ENCODE measurements around the gene IREB2. TPM values are rescaled to one million over a fixed set of nuclear protein-coding genes. Genes with fewer than 3 reads are reported as not detected.
A peak's percentile ranks its signal among the peaks of the same experiment; 100 is the strongest.

The IREB2 gene
- total and polyA plus RNA-seq, 2 of the 13 experiments (the other 11 are each of a cell fraction or from before 2014, with no cell fraction given), result 24.2 to 30.4 TPM

DNA sequence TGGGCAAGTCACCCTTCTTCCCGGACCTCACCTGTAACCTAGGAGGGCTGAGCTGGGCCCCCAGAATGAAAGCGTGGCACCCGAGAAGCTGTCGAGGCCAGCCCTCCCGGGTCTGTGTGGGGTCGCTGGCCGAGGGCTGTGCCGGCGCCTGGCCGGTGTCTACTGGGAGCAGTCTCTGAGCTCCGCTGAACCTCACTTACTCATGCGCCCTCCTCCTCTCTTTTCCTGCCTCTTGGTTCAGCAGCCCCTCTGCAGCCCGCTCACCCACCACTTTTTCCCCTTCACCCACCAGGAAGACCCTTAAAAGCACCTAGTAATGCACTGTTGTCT is 69.8 kb downstream of the IREB2 start:
- DNase-seq (ENCODE audit: low spot score) (no peak), ATAC-seq (peak; percentile 62), FAIRE-seq (no peak)
- H3K79me2 ChIP-seq (ENCODE audit: insufficient read depth, low read length), result no peaks in the 10 kb centered on the region
- intact Hi-C loops (cut with micrococcal nuclease; ENCODE audit: unreplicated experiment), result loop anchor here (5.0 to 10.0 kb wide), 2 partner anchors 35 to 57 kb away; partner anchors contain the start of genes CHRNA5 and PSMA4
- CTCF ChIA-PET (ENCODE audit: low intra/inter-chr PET ratio, low total read pairs), result no interaction called here
- no peaks in the 10 kb centered on the region for H3K36me3 ChIP-seq (replicated peaks in 1 of 2; ENCODE audit: control insufficient read depth in 1 of 2, insufficient read depth in 2 of 2, low read length in 2 of 2)
- H4K20me1 ChIP-seq (ENCODE audit: insufficient read depth, low read length), result no peaks in the 10 kb centered on the region
- H3K4me2 ChIP-seq (ENCODE audit: low read depth, low read length), result peak overlapping the region; percentile 95
- H3K4me1 ChIP-seq (ENCODE audit: insufficient read depth, low read length), result peaks cover 29% of the 10 kb centered on the region
- in situ Hi-C loops (cut with HindIII; ENCODE audit: extremely low pct_ligation_motif_present, low pct_unique_long_range_greater_than_20kb), result no loop called here
- H3K27me3 ChIP-seq (ENCODE audit: control insufficient read depth in 1 of 2, insufficient read depth in 2 of 2, low read length in 2 of 2), result no peaks in the 10 kb centered on the region; a peak in 1 of 5 replicates
- H3K4me3 ChIP-seq (replicated peaks in 1 of 3; ENCODE audit: insufficient read depth in 1 of 3, low read depth in 2 of 3, low read length in 3 of 3), result peak overlapping the region; percentile 69 to 84 (median 83)
- peak overlapping the region; percentile 63 for H3K9ac ChIP-seq (ENCODE audit: insufficient read depth, low read depth, low read length)
- no peaks in the 10 kb centered on the region for H3K9me3 ChIP-seq (ENCODE audit: low read length)
- POLR2A ChIA-PET, result interaction anchor here (1.4 to 3.6 kb wide), 4 partner anchors 32 to 208 kb away, joined by 4 to 17 read pairs (median 8); partner anchors contain the start of genes CHRNA5, IREB2, PSMA4 and SKIC8
- 3% methylated on average over 6 of the region's 13 CpGs for WGBS (ENCODE audit: low lambda C conversion rate)
- BruUV-seq (replicated peaks), result TSS peak; percentile 48
- H3K27ac ChIP-seq (ENCODE audit: extremely low read length, insufficient read depth, low read length), result peak overlapping the region; percentile 55
- H2AFZ ChIP-seq (ENCODE audit: low read length), result peak overlapping the region; percentile 84
- 0 out of 2 replicates have a peak, but pooled peaks have one; percentile 3 for TF ChIP-seq ZNF782 (CRISPR knock-in tag; IDR thresholded peaks at IDR 0.05; ENCODE audit: borderline replicate concordance)
- TF ChIP-seq, protein P1, sequence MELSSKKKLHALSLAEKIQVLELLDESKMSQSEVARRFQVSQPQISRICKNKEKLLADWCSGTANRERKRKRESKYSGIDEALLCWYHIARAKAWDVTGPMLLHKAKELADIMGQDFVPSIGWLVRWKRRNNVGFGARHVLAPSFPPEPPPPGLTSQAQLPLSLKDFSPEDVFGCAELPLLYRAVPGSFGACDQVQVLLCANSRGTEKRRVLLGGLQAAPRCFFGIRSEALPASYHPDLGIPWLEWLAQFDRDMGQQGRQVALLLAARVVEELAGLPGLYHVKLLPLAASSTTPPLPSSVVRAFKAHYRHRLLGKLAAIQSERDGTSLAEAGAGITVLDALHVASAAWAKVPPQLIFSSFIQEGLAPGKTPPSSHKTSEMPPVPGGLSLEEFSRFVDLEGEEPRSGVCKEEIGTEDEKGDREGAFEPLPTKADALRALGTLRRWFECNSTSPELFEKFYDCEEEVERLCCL (CRISPR knock-in tag; IDR thresholded peaks at IDR 0.05; ENCODE audit: borderline replicate concordance), result no peak
- TF ChIP-seq ZC3H13 (CRISPR knock-in tag; IDR thresholded peaks at IDR 0.05), result no peak
- TF ChIP-seq, protein P2, sequence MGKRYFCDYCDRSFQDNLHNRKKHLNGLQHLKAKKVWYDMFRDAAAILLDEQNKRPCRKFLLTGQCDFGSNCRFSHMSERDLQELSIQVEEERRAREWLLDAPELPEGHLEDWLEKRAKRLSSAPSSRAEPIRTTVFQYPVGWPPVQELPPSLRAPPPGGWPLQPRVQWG (CRISPR knock-in tag; IDR thresholded peaks at IDR 0.05; ENCODE audit: borderline replicate concordance, low read depth), result no peak
- TF ChIP-seq, protein P3, sequence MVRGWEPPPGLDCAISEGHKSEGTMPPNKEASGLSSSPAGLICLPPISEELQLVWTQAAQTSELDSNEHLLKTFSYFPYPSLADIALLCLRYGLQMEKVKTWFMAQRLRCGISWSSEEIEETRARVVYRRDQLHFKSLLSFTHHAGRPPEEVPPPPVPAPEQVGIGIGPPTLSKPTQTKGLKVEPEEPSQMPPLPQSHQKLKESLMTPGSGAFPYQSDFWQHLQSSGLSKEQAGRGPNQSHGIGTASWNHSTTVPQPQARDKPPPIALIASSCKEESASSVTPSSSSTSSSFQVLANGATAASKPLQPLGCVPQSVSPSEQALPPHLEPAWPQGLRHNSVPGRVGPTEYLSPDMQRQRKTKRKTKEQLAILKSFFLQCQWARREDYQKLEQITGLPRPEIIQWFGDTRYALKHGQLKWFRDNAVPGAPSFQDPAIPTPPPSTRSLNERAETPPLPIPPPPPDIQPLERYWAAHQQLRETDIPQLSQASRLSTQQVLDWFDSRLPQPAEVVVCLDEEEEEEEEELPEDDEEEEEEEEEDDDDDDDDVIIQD (CRISPR knock-in tag; IDR thresholded peaks at IDR 0.05; ENCODE audit: low read depth), result no peak
- TF ChIP-seq, protein P4, sequence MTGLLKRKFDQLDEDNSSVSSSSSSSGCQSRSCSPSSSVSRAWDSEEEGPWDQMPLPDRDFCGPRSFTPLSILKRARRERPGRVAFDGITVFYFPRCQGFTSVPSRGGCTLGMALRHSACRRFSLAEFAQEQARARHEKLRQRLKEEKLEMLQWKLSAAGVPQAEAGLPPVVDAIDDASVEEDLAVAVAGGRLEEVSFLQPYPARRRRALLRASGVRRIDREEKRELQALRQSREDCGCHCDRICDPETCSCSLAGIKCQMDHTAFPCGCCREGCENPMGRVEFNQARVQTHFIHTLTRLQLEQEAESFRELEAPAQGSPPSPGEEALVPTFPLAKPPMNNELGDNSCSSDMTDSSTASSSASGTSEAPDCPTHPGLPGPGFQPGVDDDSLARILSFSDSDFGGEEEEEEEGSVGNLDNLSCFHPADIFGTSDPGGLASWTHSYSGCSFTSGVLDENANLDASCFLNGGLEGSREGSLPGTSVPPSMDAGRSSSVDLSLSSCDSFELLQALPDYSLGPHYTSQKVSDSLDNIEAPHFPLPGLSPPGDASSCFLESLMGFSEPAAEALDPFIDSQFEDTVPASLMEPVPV (CRISPR knock-in tag; IDR thresholded peaks at IDR 0.05), result no peak
- TF ChIP-seq ZNF143 (CRISPR knock-in tag; IDR thresholded peaks at IDR 0.05), result no peak
- 0 out of 2 replicates have a peak, but pooled peaks have one; percentile 35 for TF ChIP-seq ZNF10 (CRISPR knock-in tag; IDR thresholded peaks at IDR 0.05; ENCODE audit: borderline replicate concordance, low read depth)
- TF ChIP-seq PHB2 (IDR thresholded peaks at IDR 0.05; ENCODE audit: partially characterized antibody), result no peak
- TF ChIP-seq, protein P5, sequence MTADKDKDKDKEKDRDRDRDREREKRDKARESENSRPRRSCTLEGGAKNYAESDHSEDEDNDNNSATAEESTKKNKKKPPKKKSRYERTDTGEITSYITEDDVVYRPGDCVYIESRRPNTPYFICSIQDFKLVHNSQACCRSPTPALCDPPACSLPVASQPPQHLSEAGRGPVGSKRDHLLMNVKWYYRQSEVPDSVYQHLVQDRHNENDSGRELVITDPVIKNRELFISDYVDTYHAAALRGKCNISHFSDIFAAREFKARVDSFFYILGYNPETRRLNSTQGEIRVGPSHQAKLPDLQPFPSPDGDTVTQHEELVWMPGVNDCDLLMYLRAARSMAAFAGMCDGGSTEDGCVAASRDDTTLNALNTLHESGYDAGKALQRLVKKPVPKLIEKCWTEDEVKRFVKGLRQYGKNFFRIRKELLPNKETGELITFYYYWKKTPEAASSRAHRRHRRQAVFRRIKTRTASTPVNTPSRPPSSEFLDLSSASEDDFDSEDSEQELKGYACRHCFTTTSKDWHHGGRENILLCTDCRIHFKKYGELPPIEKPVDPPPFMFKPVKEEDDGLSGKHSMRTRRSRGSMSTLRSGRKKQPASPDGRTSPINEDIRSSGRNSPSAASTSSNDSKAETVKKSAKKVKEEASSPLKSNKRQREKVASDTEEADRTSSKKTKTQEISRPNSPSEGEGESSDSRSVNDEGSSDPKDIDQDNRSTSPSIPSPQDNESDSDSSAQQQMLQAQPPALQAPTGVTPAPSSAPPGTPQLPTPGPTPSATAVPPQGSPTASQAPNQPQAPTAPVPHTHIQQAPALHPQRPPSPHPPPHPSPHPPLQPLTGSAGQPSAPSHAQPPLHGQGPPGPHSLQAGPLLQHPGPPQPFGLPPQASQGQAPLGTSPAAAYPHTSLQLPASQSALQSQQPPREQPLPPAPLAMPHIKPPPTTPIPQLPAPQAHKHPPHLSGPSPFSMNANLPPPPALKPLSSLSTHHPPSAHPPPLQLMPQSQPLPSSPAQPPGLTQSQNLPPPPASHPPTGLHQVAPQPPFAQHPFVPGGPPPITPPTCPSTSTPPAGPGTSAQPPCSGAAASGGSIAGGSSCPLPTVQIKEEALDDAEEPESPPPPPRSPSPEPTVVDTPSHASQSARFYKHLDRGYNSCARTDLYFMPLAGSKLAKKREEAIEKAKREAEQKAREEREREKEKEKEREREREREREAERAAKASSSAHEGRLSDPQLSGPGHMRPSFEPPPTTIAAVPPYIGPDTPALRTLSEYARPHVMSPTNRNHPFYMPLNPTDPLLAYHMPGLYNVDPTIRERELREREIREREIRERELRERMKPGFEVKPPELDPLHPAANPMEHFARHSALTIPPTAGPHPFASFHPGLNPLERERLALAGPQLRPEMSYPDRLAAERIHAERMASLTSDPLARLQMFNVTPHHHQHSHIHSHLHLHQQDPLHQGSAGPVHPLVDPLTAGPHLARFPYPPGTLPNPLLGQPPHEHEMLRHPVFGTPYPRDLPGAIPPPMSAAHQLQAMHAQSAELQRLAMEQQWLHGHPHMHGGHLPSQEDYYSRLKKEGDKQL (CRISPR knock-in tag; IDR thresholded peaks at IDR 0.05; ENCODE audit: low read depth), result no peak
- TF ChIP-seq ZNF207 (IDR thresholded peaks at IDR 0.05; ENCODE audit: borderline replicate concordance), result no peak
- TF ChIP-seq ZNF446 (CRISPR knock-in tag; IDR thresholded peaks at IDR 0.05), result no peak
- TF ChIP-seq ZNF569 (CRISPR knock-in tag; IDR thresholded peaks at IDR 0.05; ENCODE audit: borderline replicate concordance), result no peak
- no peak for TF ChIP-seq ZNF121 (CRISPR knock-in tag; IDR thresholded peaks at IDR 0.05)

Data from HepG2 (cell line).